ENCODE results near the gene RGS11.

DNA sequence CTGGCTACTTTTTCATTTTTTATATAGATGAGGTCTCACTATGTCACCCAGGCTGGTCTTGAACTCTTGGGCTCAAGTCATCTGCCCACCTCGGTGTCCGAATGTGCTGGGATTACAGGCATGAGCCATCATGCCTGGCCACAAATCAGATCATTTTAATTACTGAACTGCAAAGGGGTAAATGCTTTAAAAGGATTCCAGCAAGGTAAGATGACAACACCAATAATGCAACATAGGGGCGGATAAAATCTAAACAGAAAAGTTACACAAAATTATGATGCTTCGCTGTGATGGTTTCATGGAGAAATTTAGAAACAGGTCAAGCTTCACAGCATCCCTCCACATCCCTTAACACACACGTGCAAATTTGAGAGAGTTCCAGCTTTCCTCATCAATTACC, 44.5 kb upstream of the RGS11 start:
- no peak for TF ChIP-seq CTCF (IDR thresholded peaks at IDR 0.05)
- TF ChIP-seq TCF7L2 (IDR thresholded peaks at IDR 0.05; ENCODE audit: low read depth, low read length): no peak
- TF ChIP-seq REST (IDR thresholded peaks at IDR 0.05; ENCODE audit: insufficient read depth in 1 of 2, low read depth in 2 of 2, low read length in 1 of 2): no peak

Measured in Panc1 (cell line).